ENCODE measurements around the gene PIK3C2A.

The PIK3C2A gene

DNA sequence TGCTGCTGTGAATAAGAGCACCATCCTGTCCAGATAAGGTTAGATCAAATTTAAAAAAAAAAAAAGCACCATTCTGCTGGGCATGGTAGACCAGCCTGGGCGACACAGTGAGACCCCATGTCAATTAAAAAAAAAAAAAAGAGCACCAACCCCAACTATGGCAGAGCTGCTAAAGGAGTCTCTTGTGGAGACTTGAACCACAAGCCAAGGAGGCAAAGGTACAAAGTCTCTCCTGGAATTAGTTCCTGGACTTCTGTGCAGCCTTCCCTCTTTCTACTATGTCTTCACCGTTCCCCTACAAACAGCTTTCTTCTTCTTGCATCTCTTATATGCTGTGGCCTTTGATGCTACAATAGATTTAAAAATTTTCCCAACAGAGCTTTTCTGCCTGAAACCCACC lies 1.3 kb downstream of the PIK3C2A start:
- DNase-seq (ENCODE audit: low spot score in 2 of 2) (no peak), ATAC-seq (replicated peaks; ENCODE audit: extremely low read depth, poor library complexity, severe bottlenecking) (no peak)
- H3K27ac Mint-ChIP-seq (ENCODE audit: low read depth), result peak overlapping the region; percentile 97
- no peaks in the 10 kb centered on the region for H3K27me3 Mint-ChIP-seq
- H3K4me1 Mint-ChIP-seq, result peaks cover 46% of the 10 kb centered on the region
- H3K36me3 Mint-ChIP-seq (ENCODE audit: insufficient read depth), result peaks cover 9% of the 10 kb centered on the region
- H3K9me3 Mint-ChIP-seq, result no peaks in the 10 kb centered on the region
- peak overlapping the region; percentile 97 for H3K4me3 Mint-ChIP-seq

DNA sequence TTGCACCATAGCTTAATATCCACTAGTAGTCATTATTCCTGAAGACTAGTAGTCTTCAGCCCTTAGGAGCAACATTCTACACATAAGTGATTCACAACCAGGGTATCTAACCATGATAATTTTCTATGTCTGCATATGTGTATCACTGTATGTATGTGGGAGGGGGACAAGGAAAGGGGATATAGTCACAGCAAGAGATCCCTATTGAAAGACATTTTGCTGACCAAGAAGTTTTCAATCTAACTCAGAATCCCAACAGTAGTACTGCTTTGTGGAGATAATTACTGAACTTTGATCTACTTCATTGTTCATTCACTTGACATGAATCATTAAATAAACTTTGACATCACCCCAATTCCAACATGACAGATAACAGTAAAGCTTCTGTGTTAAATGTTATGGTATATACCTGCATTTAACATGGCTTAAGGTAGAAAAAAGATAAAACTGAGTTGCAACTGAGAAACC lies 10.3 kb downstream of the PIK3C2A start:
- Mint-ChIP-seq H3K4me1 (peaks cover 17% of the 10 kb centered on the region), H3K4me3 (no peak overlapping the region), H3K27ac (ENCODE audit: low read depth) (no peak overlapping the region), H3K36me3 (ENCODE audit: insufficient read depth) (peaks cover 11% of the 10 kb centered on the region), H3K27me3 (no peaks in the 10 kb centered on the region), H3K9me3 (no peaks in the 10 kb centered on the region)
- ATAC-seq (replicated peaks; ENCODE audit: extremely low read depth, poor library complexity, severe bottlenecking), result no peak
- no peak for DNase-seq (ENCODE audit: low spot score in 2 of 2)

DNA sequence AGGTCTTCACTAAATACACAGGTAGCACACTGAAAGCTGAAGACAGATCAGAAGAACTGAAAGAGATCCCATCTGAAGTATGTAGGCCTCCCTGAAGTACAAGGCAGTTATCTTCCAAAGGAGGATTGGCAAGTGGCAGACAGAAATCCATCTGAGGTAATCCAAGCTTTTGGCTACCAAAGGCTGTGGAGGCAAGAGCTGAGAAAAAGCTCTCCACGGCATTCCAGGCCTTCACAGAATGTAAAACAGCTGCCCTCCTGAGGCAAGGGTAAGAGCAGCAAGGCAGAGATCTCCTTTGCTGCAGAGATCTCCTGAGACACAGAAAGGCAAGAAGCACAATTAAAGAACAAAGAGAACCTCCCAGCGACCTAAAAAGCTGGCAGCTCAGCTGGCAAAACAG lies 19.1 kb downstream of the PIK3C2A start:
- Mint-ChIP-seq H3K9me3 (no peaks in the 10 kb centered on the region), H3K27me3 (no peaks in the 10 kb centered on the region), H3K4me1 (peaks cover 25% of the 10 kb centered on the region), H3K36me3 (ENCODE audit: insufficient read depth) (peaks cover 6% of the 10 kb centered on the region), H3K4me3 (no peak overlapping the region), H3K27ac (ENCODE audit: low read depth) (no peak overlapping the region)
- ATAC-seq (replicated peaks; ENCODE audit: extremely low read depth, poor library complexity, severe bottlenecking) (no peak), DNase-seq (ENCODE audit: low spot score in 2 of 2) (no peak)

DNA sequence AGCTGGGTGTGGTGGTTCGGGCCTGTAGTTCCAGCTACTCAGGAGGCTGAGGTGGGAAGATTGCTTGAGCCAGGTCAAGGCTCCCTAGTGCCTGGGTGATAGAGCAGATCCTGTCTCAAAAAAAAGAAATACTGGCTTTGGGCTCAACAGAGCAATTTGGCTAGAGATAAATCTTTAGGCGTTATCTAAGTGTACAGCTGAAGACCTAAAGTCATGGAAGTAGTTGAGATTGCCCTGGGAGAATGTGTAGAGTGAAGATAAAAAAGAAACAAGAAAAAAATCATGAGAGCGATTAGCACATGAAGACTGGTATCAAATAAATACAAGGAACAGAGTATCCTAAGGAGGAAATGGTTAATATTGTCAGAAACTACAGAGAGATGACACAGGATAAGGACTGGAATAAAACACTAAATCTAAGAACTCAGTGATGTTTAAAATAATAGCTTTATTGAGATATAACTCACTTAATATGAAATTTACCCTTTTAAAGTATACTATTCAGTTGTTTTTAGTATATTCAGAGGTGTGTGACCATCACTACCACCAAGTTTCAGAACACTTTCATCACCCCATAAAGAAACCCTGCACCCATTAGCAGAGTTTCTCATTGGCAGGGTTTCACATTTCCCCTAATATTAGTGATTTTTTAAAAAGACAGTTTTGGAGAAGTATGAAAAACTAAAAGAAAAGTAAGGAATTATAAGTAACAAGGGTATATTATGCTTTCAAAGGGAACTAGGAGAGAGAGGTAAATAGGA lies 20.7 kb downstream of the PIK3C2A start:
- Mint-ChIP-seq H3K36me3 (ENCODE audit: insufficient read depth) (peaks cover 7% of the 10 kb centered on the region), H3K4me3 (no peak overlapping the region), H3K9me3 (no peaks in the 10 kb centered on the region), H3K4me1 (peaks cover 25% of the 10 kb centered on the region), H3K27me3 (no peaks in the 10 kb centered on the region), H3K27ac (ENCODE audit: low read depth) (no peak overlapping the region)
- DNase-seq (ENCODE audit: low spot score in 2 of 2) (no peak), ATAC-seq (replicated peaks; ENCODE audit: extremely low read depth, poor library complexity, severe bottlenecking) (no peak)

DNA sequence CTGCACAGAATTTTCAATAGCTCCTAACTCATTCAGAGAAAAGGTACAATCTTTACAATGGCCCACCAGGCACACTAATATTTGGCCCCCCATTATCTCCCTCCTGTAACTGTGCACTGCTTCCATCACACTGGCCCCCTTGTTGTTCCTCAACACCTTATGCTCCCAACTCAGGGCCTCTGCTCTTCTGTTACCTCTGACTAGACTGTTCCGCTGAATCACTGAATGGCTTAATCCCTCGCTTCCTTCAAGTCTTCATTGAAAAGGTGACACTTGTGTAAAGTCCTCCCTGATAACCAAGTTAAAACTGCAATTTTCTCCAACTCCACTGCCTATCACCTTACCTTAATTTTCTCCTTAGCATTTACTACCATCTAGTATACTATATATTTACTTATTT lies 21.8 kb downstream of the PIK3C2A start:
- no peak for ATAC-seq (replicated peaks; ENCODE audit: extremely low read depth, poor library complexity, severe bottlenecking)
- H3K9me3 Mint-ChIP-seq, result no peaks in the 10 kb centered on the region
- no peak overlapping the region for H3K27ac Mint-ChIP-seq (ENCODE audit: low read depth)
- peaks cover 5% of the 10 kb centered on the region for H3K36me3 Mint-ChIP-seq (ENCODE audit: insufficient read depth)
- DNase-seq (ENCODE audit: low spot score in 2 of 2), result no peak
- peaks cover 28% of the 10 kb centered on the region for H3K4me1 Mint-ChIP-seq
- no peaks in the 10 kb centered on the region for H3K27me3 Mint-ChIP-seq
- no peak overlapping the region for H3K4me3 Mint-ChIP-seq

DNA sequence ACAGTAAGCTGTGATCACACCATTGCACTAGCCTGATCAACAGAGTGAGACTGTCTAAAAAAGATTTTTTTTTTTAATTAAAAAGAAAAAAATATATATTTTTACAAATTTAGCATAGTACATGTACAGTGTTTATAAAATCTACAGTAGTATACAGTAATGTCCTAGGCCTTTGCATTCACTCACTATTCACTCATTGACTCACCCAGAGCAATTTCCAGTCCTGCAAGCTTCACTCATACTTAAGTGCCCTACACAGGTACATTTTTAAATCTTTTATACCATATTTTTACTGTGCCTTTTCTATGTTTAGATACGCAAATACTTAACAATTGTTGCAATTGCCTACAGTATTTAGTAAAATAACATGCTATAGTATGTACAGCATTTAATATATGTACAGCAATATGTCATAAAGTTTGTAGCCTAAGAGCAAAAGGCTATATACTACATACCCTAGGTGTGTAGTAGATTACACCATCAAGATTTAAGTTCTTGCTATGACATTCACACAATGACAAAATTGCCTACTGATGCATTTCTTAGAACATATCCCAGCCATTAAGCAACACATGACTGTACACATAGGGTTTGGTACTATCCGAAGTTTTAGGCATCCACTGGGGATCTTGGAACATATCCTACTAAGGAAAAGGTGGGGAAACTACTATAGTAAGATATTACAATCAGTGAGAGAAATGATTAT lies 22.8 kb downstream of the PIK3C2A start:
- H3K36me3 Mint-ChIP-seq (ENCODE audit: insufficient read depth), result peaks cover 5% of the 10 kb centered on the region
- no peak overlapping the region for H3K27ac Mint-ChIP-seq (ENCODE audit: low read depth)
- ATAC-seq (replicated peaks; ENCODE audit: extremely low read depth, poor library complexity, severe bottlenecking) (no peak), DNase-seq (ENCODE audit: low spot score in 2 of 2) (no peak)
- H3K27me3 Mint-ChIP-seq, result no peaks in the 10 kb centered on the region
- H3K4me1 Mint-ChIP-seq, result peaks cover 26% of the 10 kb centered on the region
- no peaks in the 10 kb centered on the region for H3K9me3 Mint-ChIP-seq
- H3K4me3 Mint-ChIP-seq, result no peak overlapping the region

DNA sequence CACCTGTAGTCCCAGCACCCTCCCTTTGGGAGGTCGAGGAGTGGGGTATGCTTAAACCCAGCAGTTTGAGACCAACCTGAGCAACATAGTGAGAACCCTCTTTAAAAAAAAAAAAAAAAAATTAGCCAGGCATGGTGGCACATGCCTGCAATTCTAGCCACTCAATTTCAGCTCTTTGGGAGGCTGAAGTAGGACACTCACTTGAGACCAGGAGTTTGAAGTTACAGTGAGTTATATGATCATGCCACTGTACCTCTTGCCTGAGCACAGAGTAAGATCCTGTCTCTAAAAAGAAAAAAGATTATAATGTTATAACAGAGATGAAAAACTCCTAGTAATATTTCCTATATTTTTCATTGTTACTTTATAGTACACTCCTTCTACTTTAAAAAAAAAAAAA lies 23.9 kb downstream of the PIK3C2A start:
- H3K36me3 Mint-ChIP-seq (ENCODE audit: insufficient read depth), result peaks cover 3% of the 10 kb centered on the region
- DNase-seq (ENCODE audit: low spot score in 2 of 2) (no peak), ATAC-seq (replicated peaks; ENCODE audit: extremely low read depth, poor library complexity, severe bottlenecking) (no peak)
- no peaks in the 10 kb centered on the region for H3K9me3 Mint-ChIP-seq
- H3K4me3 Mint-ChIP-seq, result no peak overlapping the region
- H3K4me1 Mint-ChIP-seq, result peaks cover 26% of the 10 kb centered on the region
- no peak overlapping the region for H3K27ac Mint-ChIP-seq (ENCODE audit: low read depth)
- H3K27me3 Mint-ChIP-seq, result no peaks in the 10 kb centered on the region

DNA sequence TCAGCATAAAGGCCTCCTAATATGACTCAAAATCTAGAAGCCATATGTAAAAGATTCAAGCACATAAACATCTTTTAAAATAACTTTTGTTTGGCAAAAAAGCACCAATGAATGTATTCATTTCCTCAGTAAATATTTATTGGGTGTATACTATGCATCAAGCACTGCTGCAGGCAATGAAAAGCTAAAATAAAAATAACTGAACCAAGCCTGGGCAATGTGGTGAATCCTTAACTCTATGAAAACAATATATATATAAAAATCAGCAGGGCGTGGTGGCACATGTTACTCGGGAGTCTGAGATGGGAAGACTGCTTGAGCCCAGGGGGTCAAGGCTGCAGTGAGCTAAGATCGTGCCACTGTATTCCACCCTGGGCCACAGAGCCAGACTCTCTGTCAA lies 27.8 kb downstream of the PIK3C2A start:
- H3K27ac Mint-ChIP-seq (ENCODE audit: low read depth), result no peak overlapping the region
- no peak overlapping the region for H3K4me3 Mint-ChIP-seq
- no peaks in the 10 kb centered on the region for H3K9me3 Mint-ChIP-seq
- peaks cover 7% of the 10 kb centered on the region for H3K4me1 Mint-ChIP-seq
- H3K27me3 Mint-ChIP-seq, result no peaks in the 10 kb centered on the region
- DNase-seq (ENCODE audit: low spot score in 2 of 2) (no peak), ATAC-seq (replicated peaks; ENCODE audit: extremely low read depth, poor library complexity, severe bottlenecking) (no peak)
- peaks cover 3% of the 10 kb centered on the region for H3K36me3 Mint-ChIP-seq (ENCODE audit: insufficient read depth)

DNA sequence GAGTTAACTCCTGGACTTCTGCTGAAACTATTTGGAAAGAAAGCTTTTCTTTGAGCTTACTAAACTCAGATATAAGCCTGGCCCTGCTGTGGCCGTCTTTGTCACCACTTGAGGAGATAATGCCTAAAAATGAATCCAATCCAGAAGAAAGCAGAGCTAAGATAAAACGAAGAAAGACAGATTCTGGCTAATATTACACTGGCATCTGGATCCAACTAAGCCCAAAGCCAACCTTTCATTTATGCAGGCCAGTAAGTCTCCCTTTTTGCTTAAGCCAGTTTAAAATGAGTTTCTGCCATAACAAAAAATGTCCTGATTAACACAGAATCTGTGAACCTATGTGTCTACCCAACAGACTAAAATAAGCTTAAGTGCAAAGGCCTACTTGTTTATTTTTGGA lies 34.5 kb downstream of the PIK3C2A start:
- Mint-ChIP-seq H3K4me3 (no peak overlapping the region), H3K27me3 (no peaks in the 10 kb centered on the region), H3K36me3 (ENCODE audit: insufficient read depth) (peaks cover 2% of the 10 kb centered on the region), H3K27ac (ENCODE audit: low read depth) (no peak overlapping the region), H3K9me3 (no peaks in the 10 kb centered on the region), H3K4me1 (peaks cover 16% of the 10 kb centered on the region)
- ATAC-seq (replicated peaks; ENCODE audit: extremely low read depth, poor library complexity, severe bottlenecking) (no peak), DNase-seq (ENCODE audit: low spot score in 2 of 2) (no peak)

DNA sequence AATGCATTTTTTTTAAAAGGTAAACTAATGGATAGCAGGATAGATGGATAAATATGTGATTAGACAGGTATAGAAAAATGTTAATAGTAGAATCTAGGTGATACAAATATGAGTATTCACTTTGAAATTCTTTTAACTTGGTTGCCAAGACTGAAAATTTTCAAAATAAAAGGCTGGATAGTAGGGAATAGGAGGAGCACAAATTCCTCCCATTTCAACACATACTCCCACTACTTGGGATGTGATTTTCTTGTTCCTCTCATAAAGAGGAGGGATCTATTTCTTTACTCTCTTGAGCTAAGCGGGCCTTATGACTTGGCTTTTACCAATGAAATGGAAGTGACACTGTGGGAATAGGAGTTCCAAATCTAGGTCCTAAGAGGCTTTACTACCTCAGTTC lies 35.9 kb downstream of the PIK3C2A start:
- DNase-seq (ENCODE audit: low spot score in 2 of 2), result no peak

DNA sequence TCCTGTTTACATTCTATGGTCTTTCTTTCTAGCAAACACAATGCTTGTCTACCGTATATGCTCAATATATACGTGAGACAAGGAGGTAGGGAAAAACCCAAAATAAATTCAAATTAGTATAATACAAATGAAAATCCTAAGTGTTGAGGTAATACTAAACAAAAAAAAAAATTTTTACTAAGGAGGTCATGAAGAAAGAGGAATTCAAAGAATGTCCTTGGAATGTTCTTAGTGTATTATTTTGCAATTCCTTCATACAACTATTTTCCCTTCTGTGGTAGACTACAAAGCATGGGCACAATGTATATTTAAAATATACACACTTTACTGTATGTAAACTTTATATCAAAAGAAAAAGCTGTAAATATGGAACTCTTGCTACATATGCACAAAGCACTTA lies 36.4 kb downstream of the PIK3C2A start:
- H3K4me3 Mint-ChIP-seq, result no peak overlapping the region
- H3K9me3 Mint-ChIP-seq, result no peaks in the 10 kb centered on the region
- peaks cover 9% of the 10 kb centered on the region for H3K36me3 Mint-ChIP-seq (ENCODE audit: insufficient read depth)
- DNase-seq (ENCODE audit: low spot score in 2 of 2) (no peak), ATAC-seq (replicated peaks; ENCODE audit: extremely low read depth, poor library complexity, severe bottlenecking) (no peak)
- no peaks in the 10 kb centered on the region for H3K27me3 Mint-ChIP-seq
- no peak overlapping the region for H3K27ac Mint-ChIP-seq (ENCODE audit: low read depth)
- H3K4me1 Mint-ChIP-seq, result peaks cover 16% of the 10 kb centered on the region

More for the DNA sequence above, 35.9 kb downstream of the PIK3C2A start:
- no peak overlapping the region for H3K27ac Mint-ChIP-seq (ENCODE audit: low read depth)
- peaks cover 9% of the 10 kb centered on the region for H3K36me3 Mint-ChIP-seq (ENCODE audit: insufficient read depth)
- no peaks in the 10 kb centered on the region for H3K27me3 Mint-ChIP-seq
- no peak for ATAC-seq (replicated peaks; ENCODE audit: extremely low read depth, poor library complexity, severe bottlenecking)
- H3K4me3 Mint-ChIP-seq, result no peak overlapping the region
- H3K9me3 Mint-ChIP-seq, result no peaks in the 10 kb centered on the region
- peaks cover 16% of the 10 kb centered on the region for H3K4me1 Mint-ChIP-seq

DNA sequence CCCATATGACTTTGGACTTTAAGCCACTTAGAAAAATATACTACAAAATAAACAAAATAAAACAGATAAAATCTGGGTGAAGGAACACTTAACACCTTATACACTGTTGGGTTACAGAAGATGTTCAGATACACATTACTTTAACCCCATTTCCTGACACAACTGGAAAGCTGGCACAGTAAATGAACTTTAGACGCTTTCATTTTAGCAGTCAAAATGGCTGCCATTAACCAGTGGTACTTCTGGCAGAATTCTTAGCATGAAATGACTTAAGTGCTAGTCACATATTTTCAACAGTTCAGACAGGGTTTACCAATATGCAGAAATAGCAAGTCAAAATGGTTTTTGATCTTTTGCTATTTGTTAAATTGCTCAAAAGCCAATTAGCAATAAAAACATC lies 37.9 kb downstream of the PIK3C2A start:
- no peak for ATAC-seq (replicated peaks; ENCODE audit: extremely low read depth, poor library complexity, severe bottlenecking)
- H3K36me3 Mint-ChIP-seq (ENCODE audit: insufficient read depth), result peaks cover 9% of the 10 kb centered on the region
- no peak overlapping the region for H3K27ac Mint-ChIP-seq (ENCODE audit: low read depth)
- H3K4me3 Mint-ChIP-seq, result no peak overlapping the region
- no peaks in the 10 kb centered on the region for H3K9me3 Mint-ChIP-seq
- H3K4me1 Mint-ChIP-seq, result peaks cover 23% of the 10 kb centered on the region
- DNase-seq (ENCODE audit: low spot score in 2 of 2), result no peak
- H3K27me3 Mint-ChIP-seq, result no peaks in the 10 kb centered on the region

DNA sequence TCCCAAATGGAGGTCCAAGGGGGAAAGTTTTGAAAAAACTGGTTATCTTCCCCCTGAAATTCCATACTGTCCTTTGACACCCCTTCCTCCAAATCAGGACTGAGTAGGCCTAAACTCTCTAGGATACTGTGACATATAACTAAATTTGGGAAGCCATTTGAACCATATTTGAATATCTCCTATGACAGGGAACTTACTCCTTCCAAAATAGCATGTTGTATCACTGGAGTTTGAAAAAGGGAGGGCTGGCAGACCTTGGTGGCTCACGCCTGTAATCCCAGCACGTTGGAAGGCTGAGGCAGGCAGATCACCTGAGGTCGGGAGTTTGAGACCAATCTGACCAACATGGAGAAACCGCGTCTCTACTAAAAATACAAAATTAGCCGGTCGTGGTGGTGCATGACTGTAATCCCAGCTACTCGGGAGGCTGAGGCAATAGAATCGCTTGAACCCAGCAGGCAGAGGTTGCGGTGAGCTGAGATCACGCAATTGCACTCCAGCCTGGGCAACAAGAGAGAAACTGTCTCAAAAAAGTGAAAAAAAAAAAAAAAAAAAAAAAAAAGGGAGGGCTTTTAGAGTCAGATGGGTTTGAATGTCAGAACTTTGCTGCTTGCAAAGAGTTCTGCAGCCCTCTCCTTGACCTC lies 42.4 kb downstream of the PIK3C2A start:
- ATAC-seq (replicated peaks; ENCODE audit: extremely low read depth, poor library complexity, severe bottlenecking) (no peak), DNase-seq (ENCODE audit: low spot score in 2 of 2) (no peak)
- Mint-ChIP-seq H3K36me3 (ENCODE audit: insufficient read depth) (peaks cover 8% of the 10 kb centered on the region), H3K4me1 (peaks cover 48% of the 10 kb centered on the region), H3K27me3 (no peaks in the 10 kb centered on the region), H3K9me3 (no peaks in the 10 kb centered on the region), H3K27ac (ENCODE audit: low read depth) (no peak overlapping the region), H3K4me3 (no peak overlapping the region)
